Vagina (tissue), 2 donors: Measurements from ENCODE around the gene SLC37A3.

Experiments
- CTCF ChIP-seq, 3 experiments: fragments of 450-650 bp in 2 of 3; fragments of 200-600 bp in 1 of 3; sonication (generic) in 1 of 3; IDR thresholded peaks; one replicate each; pipeline ENCODE4 v1.5.1; 2017 to 2019; ENCODE audit warnings: antibody characterized with exemption in 3 of 3, mild to moderate bottlenecking in 2 of 3, moderate library complexity in 2 of 3
- POLR2A ChIP-seq, 2 donors: fragments of 450-650 bp; IDR thresholded peaks; one replicate each; pipeline ENCODE4 v1.6.1; 2017; ENCODE audit warnings: antibody characterized with exemption in 2 of 2, mild to moderate bottlenecking in 2 of 2, moderate library complexity in 2 of 2

GRCh38 chr7:140333686-140334085 lies 64.6 kb downstream of the SLC37A3 start:
- TF ChIP-seq CTCF (IDR thresholded peaks at IDR 0.05) (no peak), POLR2A (IDR thresholded peaks at IDR 0.05) (no peak)
